Hepatocyte (in vitro differentiated cells): ENCODE results near the gene GADD45B. TPM values are rescaled to one million over a fixed set of nuclear protein-coding genes. Genes with fewer than 3 reads are reported as not detected.

Source experiments
- DNase-seq: peaks from one replicate; pipeline ENCODE4 v3.0.0-alpha.2; 2016; ENCODE audit warnings: low spot score
- H2AFZ ChIP-seq: fragments of 200-600 bp; sonication (generic); 2 replicates; pipeline ENCODE4 v1.6.0; 2016; ENCODE audit warnings: antibody characterized with exemption, mild to moderate bottlenecking
- H3K27ac ChIP-seq: fragments of 200-600 bp; sonication (generic); 2 replicates; pipeline ENCODE4 v1.5.1; 2016; ENCODE audit warnings: mild to moderate bottlenecking
- H3K27me3 ChIP-seq: fragments of 200-600 bp; sonication (generic); 2 replicates; pipeline ENCODE4 v1.6.1; 2016
- H3K36me3 ChIP-seq: fragments of 200-600 bp; sonication (generic); replicated peaks from 2 replicates; pipeline ENCODE4 v1.5.1; 2016; ENCODE audit warnings: low read depth; ENCODE audit not compliant: insufficient read depth
- H3K4me1 ChIP-seq: fragments of 200-600 bp; sonication (generic); 2 replicates; pipeline ENCODE4 v1.5.1; 2016; ENCODE audit warnings: mild to moderate bottlenecking, moderate library complexity; ENCODE audit not compliant: insufficient read depth
- H3K4me2 ChIP-seq: fragments of 200-600 bp; sonication (generic); 2 replicates; pipeline ENCODE4 v1.6.0; 2016
- H3K4me3 ChIP-seq: fragments of 200-600 bp; sonication (generic); 2 replicates; pipeline ENCODE4 v1.5.1; 2016; ENCODE audit warnings: mild to moderate bottlenecking
- H3K79me2 ChIP-seq: fragments of 200-600 bp; sonication (generic); 2 replicates; pipeline ENCODE4 v1.6.0; 2017; ENCODE audit warnings: mild to moderate bottlenecking
- H3K9me2 ChIP-seq: fragments of 200-600 bp; sonication (generic); replicated peaks from 2 replicates; pipeline ENCODE4 v1.6.0; 2017; ENCODE audit warnings: mild to moderate bottlenecking; ENCODE audit not compliant: insufficient read depth
- H3K9me3 ChIP-seq: fragments of 200-600 bp; sonication (generic); 2 replicates; pipeline ENCODE4 v1.5.1; 2016; ENCODE audit warnings: low read depth, mild to moderate bottlenecking
- H4K20me1 ChIP-seq: fragments of 200-600 bp; sonication (generic); 2 replicates; pipeline ENCODE4 v1.6.0; 2016; ENCODE audit warnings: mild to moderate bottlenecking; ENCODE audit not compliant: insufficient read depth, poor library complexity, severe bottlenecking
- EZH2 ChIP-seq: fragments of 200-600 bp; sonication (generic); IDR thresholded peaks from 2 replicates; pipeline ENCODE4 v1.6.1; 2016; ENCODE audit warnings: antibody characterized with exemption, mild to moderate bottlenecking, borderline replicate concordance
- EZH2phosphoT487 ChIP-seq: fragments of 200-600 bp; sonication (generic); IDR thresholded peaks from one replicate; pipeline ENCODE4 v1.6.1; 2018; ENCODE audit warnings: antibody characterized with exemption, mild to moderate bottlenecking, low read depth, moderate library complexity; ENCODE audit not compliant: unreplicated experiment, severe bottlenecking
- WGBS: methylation state at CpG from one replicate; pipeline ENCODE4 v1.1.6; 2016; ENCODE audit warnings: low lambda C conversion rate; ENCODE audit errors: missing lambda C conversion rate; 5-methylcytosine and 5-hydroxymethylcytosine counted together
- polyA plus RNA-seq: library from polyadenylated mRNA; unstranded; fragments of >200 nt; fragmentation: Nextera tagmentation; extraction: Ambion mirVana; gene quantifications from 2 replicates; pipeline ENCODE4 v1.2.1, GENCODE V29; 2016
- total RNA-seq: library from RNA; depleted of rRNA; stranded (reverse); fragments of >200 nt; gene quantifications from 2 replicates; pipeline ENCODE4 v1.2.3, GENCODE V29; 2014
- TF ChIP-seq, protein P1 (sequence below): fragments of 200-600 bp; sonication (generic); IDR thresholded peaks from 2 replicates; pipeline ENCODE4 v1.5.1; 2016; ENCODE audit warnings: antibody characterized with exemption, mild to moderate bottlenecking; ENCODE audit not compliant: poor library complexity

The GADD45B gene
- total and polyA plus RNA-seq, 2 experiments from 2014 or later, result 126 to 229 TPM

DNA sequence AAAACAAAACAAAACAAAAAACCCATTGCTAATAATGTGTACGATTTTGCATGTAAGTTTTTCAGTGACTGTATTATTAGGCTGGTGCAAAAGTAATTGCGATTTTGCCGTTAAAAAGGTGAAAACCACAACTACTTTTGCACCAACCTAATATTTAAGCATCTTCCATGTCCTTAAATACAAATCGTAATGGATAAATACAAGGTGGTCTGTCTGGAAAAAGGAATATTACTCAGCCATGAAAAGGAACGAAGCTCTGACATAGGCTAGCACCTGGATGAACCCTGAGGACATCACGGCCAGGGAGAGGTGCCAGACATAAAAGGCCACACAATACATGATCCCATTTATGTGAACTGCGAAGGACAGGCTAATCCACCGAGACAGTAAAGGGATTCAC, 33.2 kb downstream of the GADD45B start:
- H3K4me2 ChIP-seq, result no peak overlapping the region
- H3K9me3 ChIP-seq, result no peaks in the 10 kb centered on the region
- H3K4me3 ChIP-seq, result no peak overlapping the region
- no peak for DNase-seq
- 95% methylated on average over 8 of the region's 8 CpGs for WGBS
- TF ChIP-seq EZH2 (no peak), EZH2phosphoT487 (no peak)
- TF ChIP-seq, protein P1, sequence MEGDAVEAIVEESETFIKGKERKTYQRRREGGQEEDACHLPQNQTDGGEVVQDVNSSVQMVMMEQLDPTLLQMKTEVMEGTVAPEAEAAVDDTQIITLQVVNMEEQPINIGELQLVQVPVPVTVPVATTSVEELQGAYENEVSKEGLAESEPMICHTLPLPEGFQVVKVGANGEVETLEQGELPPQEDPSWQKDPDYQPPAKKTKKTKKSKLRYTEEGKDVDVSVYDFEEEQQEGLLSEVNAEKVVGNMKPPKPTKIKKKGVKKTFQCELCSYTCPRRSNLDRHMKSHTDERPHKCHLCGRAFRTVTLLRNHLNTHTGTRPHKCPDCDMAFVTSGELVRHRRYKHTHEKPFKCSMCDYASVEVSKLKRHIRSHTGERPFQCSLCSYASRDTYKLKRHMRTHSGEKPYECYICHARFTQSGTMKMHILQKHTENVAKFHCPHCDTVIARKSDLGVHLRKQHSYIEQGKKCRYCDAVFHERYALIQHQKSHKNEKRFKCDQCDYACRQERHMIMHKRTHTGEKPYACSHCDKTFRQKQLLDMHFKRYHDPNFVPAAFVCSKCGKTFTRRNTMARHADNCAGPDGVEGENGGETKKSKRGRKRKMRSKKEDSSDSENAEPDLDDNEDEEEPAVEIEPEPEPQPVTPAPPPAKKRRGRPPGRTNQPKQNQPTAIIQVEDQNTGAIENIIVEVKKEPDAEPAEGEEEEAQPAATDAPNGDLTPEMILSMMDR, result no peak
- H3K9me2 ChIP-seq, result no peaks in the 10 kb centered on the region
- H2AFZ ChIP-seq, result no peak overlapping the region
- H3K4me1 ChIP-seq, result no peaks in the 10 kb centered on the region
- no peaks in the 10 kb centered on the region for H4K20me1 ChIP-seq
- H3K79me2 ChIP-seq, result no peaks in the 10 kb centered on the region
- no peaks in the 10 kb centered on the region for H3K27me3 ChIP-seq
- H3K36me3 ChIP-seq, result no peaks in the 10 kb centered on the region
- no peak overlapping the region for H3K27ac ChIP-seq

DNA sequence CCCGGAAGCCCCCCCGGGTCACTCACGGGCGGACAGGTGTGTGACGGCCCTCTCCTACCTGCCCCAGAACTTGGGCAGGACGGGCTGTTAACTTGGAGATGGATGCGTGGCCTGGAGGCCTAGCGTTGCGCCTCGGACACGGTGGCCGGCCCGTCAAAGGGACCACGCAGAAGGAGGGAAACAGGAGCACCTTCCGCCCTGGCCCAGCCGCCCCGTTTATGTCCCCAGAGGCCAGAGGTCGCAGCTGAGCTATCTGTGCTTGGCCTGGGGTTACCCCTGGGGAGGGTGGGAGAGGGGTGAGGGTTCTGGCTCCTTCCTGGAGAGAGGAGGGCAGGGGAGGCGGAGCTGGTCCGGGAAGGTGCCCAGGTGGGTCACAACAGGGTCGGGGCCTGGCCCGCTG, 35.6 kb downstream of the GADD45B start:
- Histone ChIP-seq H3K4me2 (no peak overlapping the region), H3K27me3 (no peaks in the 10 kb centered on the region), H3K9me3 (no peaks in the 10 kb centered on the region), H3K4me1 (no peaks in the 10 kb centered on the region), H3K36me3 (no peaks in the 10 kb centered on the region), H3K27ac (no peak overlapping the region), H3K4me3 (no peak overlapping the region), H4K20me1 (no peaks in the 10 kb centered on the region), H2AFZ (no peak overlapping the region), H3K79me2 (no peaks in the 10 kb centered on the region), H3K9me2 (no peaks in the 10 kb centered on the region)
- TF ChIP-seq EZH2phosphoT487 (no peak), EZH2 (no peak)
- TF ChIP-seq, protein P1, result no peak
- no peak for DNase-seq
- 92% methylated on average over 18 of the region's 22 CpGs for WGBS

DNA sequence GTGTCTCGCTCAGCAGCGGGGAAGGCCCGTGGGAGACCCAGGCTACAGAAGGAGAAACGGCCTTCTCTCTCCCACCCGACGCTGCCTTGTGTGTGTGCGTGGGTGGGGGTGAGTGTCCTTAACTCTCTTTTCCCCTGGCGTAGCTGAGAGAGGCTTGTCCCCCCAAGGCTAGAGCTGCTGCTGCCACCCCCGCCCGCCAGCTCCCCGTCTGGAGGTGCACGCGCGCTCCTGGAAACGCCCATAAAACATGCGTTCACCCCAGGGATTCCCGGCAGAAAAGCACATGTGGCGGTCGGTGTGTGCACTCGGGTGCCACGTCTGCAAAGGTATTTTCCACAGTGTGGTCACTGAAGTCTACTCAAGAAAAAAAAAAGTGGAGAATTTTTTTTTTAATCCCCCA, 36.1 kb downstream of the GADD45B start:
- WGBS, result 72% methylated on average over 12 of the region's 21 CpGs
- Histone ChIP-seq H3K4me1 (no peaks in the 10 kb centered on the region), H3K9me3 (no peaks in the 10 kb centered on the region), H4K20me1 (no peaks in the 10 kb centered on the region), H3K36me3 (no peaks in the 10 kb centered on the region), H3K4me3 (no peak overlapping the region), H2AFZ (no peak overlapping the region), H3K9me2 (no peaks in the 10 kb centered on the region), H3K79me2 (no peaks in the 10 kb centered on the region), H3K27ac (no peak overlapping the region), H3K4me2 (no peak overlapping the region), H3K27me3 (no peaks in the 10 kb centered on the region)
- no peak for DNase-seq
- TF ChIP-seq EZH2phosphoT487 (no peak), EZH2 (no peak)
- TF ChIP-seq, protein P1, result no peak
